CD4-positive, CD25-positive, alpha-beta regulatory T cell (primary cell): Measurements from ENCODE around the gene MEIS2. TPM values are rescaled to one million over a fixed set of nuclear protein-coding genes. Genes with fewer than 3 reads are reported as not detected.
"Not testable (repeated sequence)": the region's sequence is repeated elsewhere in the genome, so short reads cannot be mapped to it uniquely, and the experiment has no call there.

Source experiments
- ATAC-seq, 2 donors: fragments of 150-1000 bp; cut with Tn5 transposase; one replicate each; pipeline ENCODE4 v1.10.0; 2021; ENCODE audit warnings: low read depth in 2 of 2, moderate number of reproducible peaks in 2 of 2, moderate library complexity in 1 of 2
- DNase-seq, 3 donors: peaks; one replicate each; pipeline versions ENCODE4 v3.0.0 to v3.0.0-alpha.2; 2012 to 2022; ENCODE audit warnings: mixed read lengths in 1 of 3
- H3K27ac ChIP-seq: one replicate; pipeline ENCODE4 v1.7.0; 2013; ENCODE audit warnings: mild to moderate bottlenecking, low read length; ENCODE audit not compliant: insufficient read depth, poor library complexity, severe bottlenecking
- H3K27me3 ChIP-seq: one replicate; pipeline ENCODE4 v1.7.0; 2013; ENCODE audit warnings: low read length; ENCODE audit not compliant: control insufficient read depth, insufficient read depth
- H3K36me3 ChIP-seq: one replicate; pipeline ENCODE4 v1.7.0; 2013; ENCODE audit warnings: mild to moderate bottlenecking, low read length, moderate library complexity; ENCODE audit not compliant: control insufficient read depth, insufficient read depth
- H3K4me1 ChIP-seq: 2 replicates; pipeline ENCODE4 v1.7.0; 2013; ENCODE audit warnings: mild to moderate bottlenecking, low read length; ENCODE audit not compliant: insufficient read depth, control insufficient read depth, poor library complexity, severe bottlenecking
- H3K4me3 ChIP-seq: one replicate; pipeline ENCODE4 v1.7.0; 2013; ENCODE audit warnings: low read depth, mild to moderate bottlenecking, low read length, moderate library complexity
- H3K9me3 ChIP-seq, 2 experiments: 1 replicate in 1 of 2; 2 replicates in 1 of 2; pipeline ENCODE4 v1.7.0; 2013; ENCODE audit warnings: low read length in 2 of 2, mild to moderate bottlenecking in 1 of 2, moderate library complexity in 1 of 2; ENCODE audit not compliant: control insufficient read depth in 2 of 2
- H3K27ac Mint-ChIP-seq, 3 donors: one replicate each; pipeline ENCODE4 v1.8.0; 2020 to 2022; ENCODE audit warnings: mild to moderate bottlenecking in 3 of 3, mixed read lengths in 3 of 3, moderate library complexity in 2 of 3
- H3K27me3 Mint-ChIP-seq: one replicate; pipeline ENCODE4 v1.8.0; 2022; ENCODE audit warnings: mild to moderate bottlenecking, mixed read lengths
- H3K36me3 Mint-ChIP-seq: one replicate; pipeline ENCODE4 v1.8.0; 2020; ENCODE audit warnings: mixed read lengths
- H3K4me1 Mint-ChIP-seq, 4 donors: one replicate each; pipeline ENCODE4 v1.8.0; 2020 to 2022; ENCODE audit warnings: mixed read lengths in 4 of 4, mild to moderate bottlenecking in 1 of 4
- H3K4me3 Mint-ChIP-seq, 4 donors: one replicate each; pipeline ENCODE4 v1.8.0; 2020 to 2022; ENCODE audit warnings: mild to moderate bottlenecking in 4 of 4, mixed read lengths in 4 of 4, moderate library complexity in 3 of 4
- H3K9me3 Mint-ChIP-seq, 7 donors: one replicate each; pipeline ENCODE4 v1.8.0; 2020 to 2022; ENCODE audit warnings: mixed read lengths in 7 of 7, mild to moderate bottlenecking in 3 of 7, moderate library complexity in 2 of 7
- polyA plus RNA-seq, 4 donors: library from polyadenylated mRNA; unstranded; fragments of 300-500 nt; fragmentation: Illumina TruSeq; gene quantifications; one replicate each; pipeline ENCODE4 v1.2.3, GENCODE V29; 2021
- total RNA-seq: library from RNA; stranded (reverse); gene quantifications from one replicate; pipeline ENCODE4 v1.2.3, GENCODE V29; 2022

MEIS2 gene
- total and polyA plus RNA-seq, 5 donors from 2014 or later: not detected

DNA sequence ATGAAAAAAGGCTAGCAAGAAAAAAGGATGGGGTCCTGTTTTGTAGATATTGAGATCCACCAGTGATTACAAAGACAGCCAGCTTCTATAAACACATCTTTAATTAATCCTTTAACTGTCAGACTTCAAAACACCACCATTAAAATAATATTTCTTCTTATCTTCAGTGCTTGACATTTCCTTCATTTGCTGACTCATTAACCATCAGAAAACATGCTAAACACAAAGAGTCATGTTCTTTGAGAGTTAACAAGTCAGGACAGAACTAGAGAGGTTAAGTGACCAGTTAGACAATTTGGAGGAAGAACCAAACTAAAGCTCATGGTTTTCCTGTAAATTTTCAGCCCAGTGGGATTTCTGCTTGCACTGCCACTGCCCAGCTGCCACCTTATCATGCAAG lies 111.4 kb downstream of the MEIS2 start:
- Histone ChIP-seq H3K27me3 (no peaks in the 10 kb centered on the region), H3K9me3 (peaks cover 0 to 3% of the 10 kb centered on the region in 2 experiments), H3K36me3 (no peaks in the 10 kb centered on the region), H3K4me3 (no peak overlapping the region), H3K27ac (no peak overlapping the region), H3K4me1 (no peaks in the 10 kb centered on the region)
- no peak for DNase-seq
- Mint-ChIP-seq H3K27ac (no peak overlapping the region), H3K36me3 (no peaks in the 10 kb centered on the region), H3K27me3 (no peaks in the 10 kb centered on the region), H3K9me3 (peaks cover 0 to 16% (median 3%) of the 10 kb centered on the region in 7 donors), H3K4me3 (no peak overlapping the region), H3K4me1 (no peaks in the 10 kb centered on the region)
- no peak for ATAC-seq

DNA sequence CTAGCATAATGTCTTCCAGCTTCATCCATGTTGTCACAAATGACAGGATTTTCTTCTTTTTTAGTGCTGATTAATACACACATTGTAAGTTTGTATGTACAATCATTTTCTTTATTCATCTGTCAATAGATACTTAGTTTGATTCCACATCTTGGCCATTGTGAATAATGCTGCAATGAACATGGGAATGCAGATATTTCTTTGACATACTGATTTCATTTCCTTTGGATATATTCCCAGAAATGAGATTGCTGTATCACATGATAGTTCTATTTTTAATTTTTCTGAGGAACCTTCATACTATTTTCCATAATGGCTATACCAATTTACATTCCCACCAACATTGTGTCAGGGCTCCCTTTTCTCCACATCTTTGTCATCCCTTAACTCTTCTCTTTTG lies 117.9 kb downstream of the MEIS2 start:
- no peaks in the 10 kb centered on the region for H3K36me3 Mint-ChIP-seq
- H3K4me3 ChIP-seq: no peak overlapping the region
- no peak for DNase-seq
- no peak for ATAC-seq
- no peaks in the 10 kb centered on the region for H3K27me3 ChIP-seq
- no peaks in the 10 kb centered on the region for H3K36me3 ChIP-seq
- H3K9me3 ChIP-seq: peaks cover 0 to 3% of the 10 kb centered on the region in 2 experiments
- no peak overlapping the region for H3K27ac Mint-ChIP-seq
- H3K4me1 ChIP-seq: no peaks in the 10 kb centered on the region
- no peaks in the 10 kb centered on the region for H3K4me1 Mint-ChIP-seq
- no peak overlapping the region for H3K4me3 Mint-ChIP-seq
- no peak overlapping the region for H3K27ac ChIP-seq
- peaks cover 0 to 23% (median 6%) of the 10 kb centered on the region in 7 donors for H3K9me3 Mint-ChIP-seq
- no peaks in the 10 kb centered on the region for H3K27me3 Mint-ChIP-seq

DNA sequence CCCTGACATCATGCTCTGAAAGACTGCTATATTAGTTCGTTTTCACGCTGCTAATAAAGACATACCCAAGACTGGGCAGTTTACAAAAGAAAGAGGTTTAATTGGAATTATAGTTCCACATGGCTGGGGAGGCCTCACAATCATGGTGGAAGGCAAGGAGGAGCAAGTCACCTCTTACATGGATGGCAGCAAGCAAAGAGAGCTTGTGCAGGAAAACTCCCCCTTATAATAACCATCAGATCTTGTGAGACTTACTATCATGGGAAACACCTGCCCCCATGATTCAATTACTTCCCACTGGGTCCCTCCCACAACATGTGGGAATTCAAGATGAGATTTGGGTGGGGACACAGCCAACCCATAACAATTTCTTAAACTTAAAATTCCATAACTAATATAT lies 120.1 kb downstream of the MEIS2 start:
- H3K4me1 Mint-ChIP-seq, ATAC-seq, H3K36me3 Mint-ChIP-seq, H3K4me3 ChIP-seq, H3K36me3 ChIP-seq, H3K4me3 Mint-ChIP-seq, H3K27ac Mint-ChIP-seq, H3K27me3 ChIP-seq, H3K9me3 ChIP-seq, H3K4me1 ChIP-seq, DNase-seq, H3K27ac ChIP-seq, H3K27me3 Mint-ChIP-seq: not testable (repeated sequence)
- H3K9me3 Mint-ChIP-seq: peaks cover 0 to 21% (median 6%) of the 10 kb centered on the region in 7 donors

DNA sequence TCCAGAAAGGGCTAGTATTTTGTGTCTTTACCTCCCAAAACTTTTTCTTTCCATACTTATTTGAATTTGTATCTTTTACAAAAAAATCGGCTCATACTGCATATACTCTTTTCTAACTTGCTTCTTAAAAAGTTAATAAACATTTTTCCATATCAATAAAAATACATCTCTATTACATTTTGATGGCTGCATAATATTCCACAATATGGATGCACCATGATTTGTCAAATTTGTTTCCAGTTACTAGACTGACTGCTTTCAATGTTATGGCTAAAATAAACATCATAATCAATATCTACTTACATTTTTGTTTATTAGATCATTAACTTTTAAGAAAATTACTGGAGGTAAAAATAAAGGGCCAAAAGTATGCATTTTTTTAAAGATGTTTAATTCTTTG lies 121.7 kb downstream of the MEIS2 start:
- H3K4me3 ChIP-seq: no peak overlapping the region
- Mint-ChIP-seq H3K4me3 (no peak overlapping the region), H3K27me3 (no peaks in the 10 kb centered on the region), H3K36me3 (no peaks in the 10 kb centered on the region), H3K9me3 (peaks cover 0 to 9% (median 2%) of the 10 kb centered on the region in 7 donors), H3K27ac (no peak overlapping the region), H3K4me1 (no peaks in the 10 kb centered on the region)
- H3K4me1 ChIP-seq: no peaks in the 10 kb centered on the region
- no peak overlapping the region for H3K27ac ChIP-seq
- H3K27me3 ChIP-seq: no peaks in the 10 kb centered on the region
- H3K36me3 ChIP-seq: no peaks in the 10 kb centered on the region
- ATAC-seq (no peak), DNase-seq (no peak)
- H3K9me3 ChIP-seq: no peaks in the 10 kb centered on the region

DNA sequence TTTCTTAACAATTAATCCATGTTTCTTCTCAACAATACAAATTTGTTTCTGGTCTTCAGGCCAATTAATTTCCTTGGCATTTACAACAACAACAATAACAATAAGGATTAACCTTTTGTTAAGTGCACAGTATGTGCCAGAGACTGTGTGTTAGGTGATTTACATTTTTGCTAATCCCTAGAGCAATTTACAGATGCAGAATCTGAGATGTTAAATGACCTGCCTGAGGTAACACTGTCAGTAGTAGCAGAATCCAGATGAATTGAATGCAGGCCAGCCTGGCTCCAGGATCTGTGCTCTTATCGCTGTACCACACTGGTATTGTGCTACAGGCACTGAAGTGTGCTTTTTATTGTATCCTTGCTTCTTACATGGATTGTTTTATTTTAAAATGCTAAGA lies 122.2 kb downstream of the MEIS2 start:
- Histone ChIP-seq H3K4me3 (no peak overlapping the region), H3K9me3 (no peaks in the 10 kb centered on the region), H3K4me1 (no peaks in the 10 kb centered on the region), H3K27ac (no peak overlapping the region), H3K27me3 (no peaks in the 10 kb centered on the region), H3K36me3 (no peaks in the 10 kb centered on the region)
- DNase-seq: no peak
- Mint-ChIP-seq H3K4me3 (no peak overlapping the region), H3K9me3 (peaks cover 0 to 9% (median 2%) of the 10 kb centered on the region in 7 donors), H3K4me1 (no peaks in the 10 kb centered on the region), H3K27me3 (no peaks in the 10 kb centered on the region), H3K36me3 (no peaks in the 10 kb centered on the region), H3K27ac (no peak overlapping the region)
- ATAC-seq: no peak

DNA sequence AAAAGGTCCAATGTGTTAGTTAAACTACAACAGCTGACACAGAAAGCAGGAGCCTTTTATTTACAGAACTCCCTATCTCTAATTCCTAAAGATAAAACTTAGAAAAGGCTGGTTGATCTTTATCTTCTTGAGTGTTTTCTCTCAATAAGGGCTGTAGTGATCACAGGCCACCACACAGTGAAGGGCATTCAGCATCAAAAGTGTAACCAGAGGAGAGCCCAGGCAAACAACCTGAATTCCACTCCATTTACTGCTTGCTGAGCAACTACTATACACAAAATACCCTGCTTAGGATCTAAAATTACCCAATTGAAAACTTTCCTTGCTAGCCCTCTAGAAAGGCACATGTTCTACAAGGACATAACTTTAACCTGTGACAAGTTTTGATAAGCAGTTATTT lies 122.7 kb downstream of the MEIS2 start:
- H3K27me3 ChIP-seq: no peaks in the 10 kb centered on the region
- H3K4me3 ChIP-seq: no peak overlapping the region
- no peak overlapping the region for H3K27ac ChIP-seq
- H3K9me3 Mint-ChIP-seq: peaks cover 0 to 9% (median 2%) of the 10 kb centered on the region in 7 donors
- no peaks in the 10 kb centered on the region for H3K4me1 Mint-ChIP-seq
- no peak overlapping the region for H3K27ac Mint-ChIP-seq
- no peaks in the 10 kb centered on the region for H3K36me3 ChIP-seq
- H3K27me3 Mint-ChIP-seq: no peaks in the 10 kb centered on the region
- H3K9me3 ChIP-seq: no peaks in the 10 kb centered on the region
- ATAC-seq (no peak), DNase-seq (no peak)
- no peak overlapping the region for H3K4me3 Mint-ChIP-seq
- no peaks in the 10 kb centered on the region for H3K36me3 Mint-ChIP-seq
- no peaks in the 10 kb centered on the region for H3K4me1 ChIP-seq

DNA sequence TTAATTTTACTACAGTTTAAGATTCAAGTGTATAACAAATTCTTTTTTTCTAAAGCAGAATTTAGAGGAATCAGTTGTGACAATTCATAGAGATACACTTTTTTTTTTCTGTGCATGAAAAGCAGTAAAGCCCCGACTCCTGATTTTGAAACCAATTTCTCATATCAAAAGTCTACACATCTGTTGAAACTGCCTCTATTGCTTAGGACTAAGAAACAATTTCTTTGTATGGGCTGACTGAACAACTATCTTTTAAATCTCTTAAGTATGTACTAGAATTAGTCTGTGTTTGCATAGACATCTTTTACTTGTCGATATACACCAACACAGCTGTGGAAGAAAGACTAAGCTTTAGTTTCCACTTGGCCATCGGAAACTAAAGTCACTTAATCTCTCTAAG lies 127.6 kb downstream of the MEIS2 start:
- H3K27ac ChIP-seq: no peak overlapping the region
- no peaks in the 10 kb centered on the region for H3K36me3 ChIP-seq
- DNase-seq: no peak
- no peaks in the 10 kb centered on the region for H3K9me3 ChIP-seq
- H3K9me3 Mint-ChIP-seq: peaks cover 0 to 3% (median 0%) of the 10 kb centered on the region in 7 donors
- H3K4me3 ChIP-seq: no peak overlapping the region
- no peak for ATAC-seq
- H3K4me1 ChIP-seq: no peaks in the 10 kb centered on the region
- no peaks in the 10 kb centered on the region for H3K4me1 Mint-ChIP-seq
- H3K36me3 Mint-ChIP-seq: no peaks in the 10 kb centered on the region
- no peak overlapping the region for H3K27ac Mint-ChIP-seq
- H3K27me3 Mint-ChIP-seq: no peaks in the 10 kb centered on the region
- no peak overlapping the region for H3K4me3 Mint-ChIP-seq
- no peaks in the 10 kb centered on the region for H3K27me3 ChIP-seq

DNA sequence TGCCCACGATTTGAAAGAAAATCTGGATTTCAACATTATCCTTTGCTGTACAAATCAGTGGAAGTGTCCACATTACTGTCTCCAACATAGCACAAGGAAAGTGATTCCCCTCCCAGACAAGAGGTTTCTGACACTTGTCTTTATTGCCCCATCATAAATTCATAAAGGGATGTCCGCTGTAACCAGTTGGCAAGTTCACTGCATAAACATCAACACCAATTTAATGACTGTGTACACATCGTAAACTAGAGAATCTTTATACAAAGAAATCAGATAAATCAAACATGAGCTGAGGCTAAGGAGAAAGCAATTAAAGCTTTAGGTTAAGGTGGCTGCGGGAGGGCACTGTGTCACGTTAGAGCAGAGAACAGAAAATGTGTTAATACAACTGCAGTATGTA lies 129.8 kb downstream of the MEIS2 start:
- DNase-seq: no peak
- H3K27ac ChIP-seq: no peak overlapping the region
- H3K27me3 ChIP-seq: no peaks in the 10 kb centered on the region
- Mint-ChIP-seq H3K36me3 (no peaks in the 10 kb centered on the region), H3K9me3 (peaks cover 0 to 2% (median 0%) of the 10 kb centered on the region in 7 donors), H3K4me3 (no peak overlapping the region), H3K27me3 (no peaks in the 10 kb centered on the region), H3K4me1 (no peaks in the 10 kb centered on the region), H3K27ac (no peak overlapping the region)
- H3K4me3 ChIP-seq: no peak overlapping the region
- H3K9me3 ChIP-seq: no peaks in the 10 kb centered on the region
- no peaks in the 10 kb centered on the region for H3K36me3 ChIP-seq
- no peaks in the 10 kb centered on the region for H3K4me1 ChIP-seq
- ATAC-seq: no peak
